ENCODE results near the gene LIMS1. TPM values are rescaled to one million over a fixed set of nuclear protein-coding genes. Genes with fewer than 3 reads are reported as not detected.

LIMS1 gene
- total and polyA plus RNA-seq, 2 of the 13 experiments (the other 11 are each of a cell fraction or from before 2014, with no cell fraction given) = 38.3 to 49.6 TPM

DNA sequence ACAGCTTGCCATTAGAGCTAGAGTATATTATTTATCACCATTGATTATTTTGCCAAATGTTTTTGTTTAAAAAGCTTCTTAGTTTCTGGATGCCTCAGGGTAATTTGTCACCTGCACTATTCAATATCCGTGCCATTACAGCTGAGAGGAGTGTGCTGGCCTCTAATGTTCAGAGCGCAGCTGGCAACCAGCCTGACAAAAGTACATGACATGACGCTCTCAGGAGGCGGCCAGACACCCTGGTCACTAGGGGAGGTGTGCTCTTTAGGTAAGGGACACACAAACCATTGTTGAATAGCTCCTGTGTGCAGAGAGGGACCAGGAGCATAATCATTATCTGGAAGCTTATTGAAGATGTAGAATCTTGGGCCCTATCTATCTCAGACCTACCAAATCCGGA is 20.3 kb downstream of the LIMS1 start:
- no peaks in the 10 kb centered on the region for H3K36me3 ChIP-seq (replicated peaks in 1 of 2; ENCODE audit: control insufficient read depth in 1 of 2, insufficient read depth in 2 of 2, low read length in 2 of 2)
- peaks cover 18% of the 10 kb centered on the region for H3K4me1 ChIP-seq (ENCODE audit: insufficient read depth, low read length)
- 97% methylated on average over 5 of the region's 5 CpGs for WGBS (ENCODE audit: low lambda C conversion rate)
- BruUV-seq (replicated peaks) = no TSS peak
- ChIA-PET POLR2A (no interaction called here), CTCF (ENCODE audit: low intra/inter-chr PET ratio, low total read pairs) (no interaction called here)
- peaks cover 75% of the 10 kb centered on the region for H3K79me2 ChIP-seq (ENCODE audit: insufficient read depth, low read length)
- TF ChIP-seq ZNF333 (CRISPR knock-in tag; IDR thresholded peaks at IDR 0.05; ENCODE audit: borderline replicate concordance) (no peak), PITX1 (CRISPR knock-in tag; IDR thresholded peaks at IDR 0.05) (no peak), ZNF776 (CRISPR knock-in tag; IDR thresholded peaks at IDR 0.05) (no peak), ZNF337 (CRISPR knock-in tag; IDR thresholded peaks at IDR 0.05; ENCODE audit: borderline replicate concordance, low read depth) (no peak), TSC22D2 (CRISPR knock-in tag; IDR thresholded peaks at IDR 0.05; ENCODE audit: borderline replicate concordance) (no peak)
- in situ Hi-C loops (cut with HindIII; ENCODE audit: extremely low pct_ligation_motif_present, low pct_unique_long_range_greater_than_20kb) (no loop called here), intact Hi-C loops (cut with micrococcal nuclease; ENCODE audit: unreplicated experiment) (no loop called here)
- peak; percentile 28; the same call in 2 of the 3 replicates for ATAC-seq
- H3K4me2 ChIP-seq (ENCODE audit: low read depth, low read length) = no peak overlapping the region
- no peak overlapping the region for H3K4me3 ChIP-seq (replicated peaks in 1 of 3; ENCODE audit: insufficient read depth in 1 of 3, low read depth in 2 of 3, low read length in 3 of 3)
- no peak overlapping the region for H3K9ac ChIP-seq (ENCODE audit: insufficient read depth, low read depth, low read length)
- peaks cover 8% of the 10 kb centered on the region for H4K20me1 ChIP-seq (ENCODE audit: insufficient read depth, low read length)
- no peak overlapping the region for H3K27ac ChIP-seq (ENCODE audit: extremely low read length, insufficient read depth, low read length)
- no peak for DNase-seq (ENCODE audit: low spot score)
- no peak overlapping the region for H2AFZ ChIP-seq (ENCODE audit: low read length)
- no peaks in the 10 kb centered on the region for H3K27me3 ChIP-seq (ENCODE audit: control insufficient read depth in 1 of 2, insufficient read depth in 2 of 2, low read length in 2 of 2)
- FAIRE-seq = no peak
- no peaks in the 10 kb centered on the region for H3K9me3 ChIP-seq (ENCODE audit: low read length)

GRCh38 chr2:108555572-108555971 is 21.3 kb downstream of the LIMS1 start:
- TF ChIP-seq, protein P1, sequence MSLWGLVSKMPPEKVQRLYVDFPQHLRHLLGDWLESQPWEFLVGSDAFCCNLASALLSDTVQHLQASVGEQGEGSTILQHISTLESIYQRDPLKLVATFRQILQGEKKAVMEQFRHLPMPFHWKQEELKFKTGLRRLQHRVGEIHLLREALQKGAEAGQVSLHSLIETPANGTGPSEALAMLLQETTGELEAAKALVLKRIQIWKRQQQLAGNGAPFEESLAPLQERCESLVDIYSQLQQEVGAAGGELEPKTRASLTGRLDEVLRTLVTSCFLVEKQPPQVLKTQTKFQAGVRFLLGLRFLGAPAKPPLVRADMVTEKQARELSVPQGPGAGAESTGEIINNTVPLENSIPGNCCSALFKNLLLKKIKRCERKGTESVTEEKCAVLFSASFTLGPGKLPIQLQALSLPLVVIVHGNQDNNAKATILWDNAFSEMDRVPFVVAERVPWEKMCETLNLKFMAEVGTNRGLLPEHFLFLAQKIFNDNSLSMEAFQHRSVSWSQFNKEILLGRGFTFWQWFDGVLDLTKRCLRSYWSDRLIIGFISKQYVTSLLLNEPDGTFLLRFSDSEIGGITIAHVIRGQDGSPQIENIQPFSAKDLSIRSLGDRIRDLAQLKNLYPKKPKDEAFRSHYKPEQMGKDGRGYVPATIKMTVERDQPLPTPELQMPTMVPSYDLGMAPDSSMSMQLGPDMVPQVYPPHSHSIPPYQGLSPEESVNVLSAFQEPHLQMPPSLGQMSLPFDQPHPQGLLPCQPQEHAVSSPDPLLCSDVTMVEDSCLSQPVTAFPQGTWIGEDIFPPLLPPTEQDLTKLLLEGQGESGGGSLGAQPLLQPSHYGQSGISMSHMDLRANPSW (CRISPR knock-in tag; IDR thresholded peaks at IDR 0.05; ENCODE audit: borderline replicate concordance) = no peak
- TF ChIP-seq KDM6A (CRISPR knock-in tag; IDR thresholded peaks at IDR 0.05; ENCODE audit: low read depth) (no peak), HNRNPLL (IDR thresholded peaks at IDR 0.05; ENCODE audit: low read depth, low read length, poor library complexity, severe bottlenecking) (no peak), POLR2AphosphoS2 (IDR thresholded peaks at IDR 0.05; ENCODE audit: low read depth, low read length) (no peak), ZKSCAN8 (CRISPR knock-in tag; IDR thresholded peaks at IDR 0.05; ENCODE audit: borderline replicate concordance) (no peak), ZNF761 (CRISPR knock-in tag; conservative IDR thresholded peaks at IDR 0.05) (no peak), ZMYM3 (CRISPR knock-in tag; IDR thresholded peaks at IDR 0.05) (no peak), SP5 (CRISPR knock-in tag; IDR thresholded peaks at IDR 0.05; ENCODE audit: borderline replicate concordance, low read depth) (no peak)
- no TSS peak for BruUV-seq (replicated peaks)
- ChIA-PET CTCF (ENCODE audit: low intra/inter-chr PET ratio, low total read pairs) (no interaction called here), POLR2A (interaction anchor here (1.0 kb wide), 1 partner anchor 20 kb away, joined by 3 read pairs; no protein-coding TSS in a partner anchor)
- H3K27ac ChIP-seq (ENCODE audit: extremely low read length, insufficient read depth, low read length) = no peak overlapping the region
- H3K27me3 ChIP-seq (ENCODE audit: control insufficient read depth in 1 of 2, insufficient read depth in 2 of 2, low read length in 2 of 2) = no peaks in the 10 kb centered on the region
- FAIRE-seq (no peak), ATAC-seq (peak; percentile 46), DNase-seq (ENCODE audit: low spot score) (no peak)
- H3K4me1 ChIP-seq (ENCODE audit: insufficient read depth, low read length) = peaks cover 27% of the 10 kb centered on the region
- no peak overlapping the region for H3K4me2 ChIP-seq (ENCODE audit: low read depth, low read length)
- WGBS (ENCODE audit: low lambda C conversion rate) = 95% methylated on average over 2 of the region's 2 CpGs
- peaks cover 8% of the 10 kb centered on the region for H4K20me1 ChIP-seq (ENCODE audit: insufficient read depth, low read length)
- no peak overlapping the region for H2AFZ ChIP-seq (ENCODE audit: low read length)
- H3K9me3 ChIP-seq (ENCODE audit: low read length) = no peaks in the 10 kb centered on the region
- peaks cover 80% of the 10 kb centered on the region for H3K79me2 ChIP-seq (ENCODE audit: insufficient read depth, low read length)
- intact Hi-C loops (cut with micrococcal nuclease; ENCODE audit: unreplicated experiment) = no loop called here
- no peak overlapping the region for H3K9ac ChIP-seq (ENCODE audit: insufficient read depth, low read depth, low read length)
- H3K36me3 ChIP-seq (replicated peaks in 1 of 2; ENCODE audit: control insufficient read depth in 1 of 2, insufficient read depth in 2 of 2, low read length in 2 of 2) = no peaks in the 10 kb centered on the region
- in situ Hi-C loops (cut with HindIII; ENCODE audit: extremely low pct_ligation_motif_present, low pct_unique_long_range_greater_than_20kb) = no loop called here
- no peak overlapping the region for H3K4me3 ChIP-seq (replicated peaks in 1 of 3; ENCODE audit: insufficient read depth in 1 of 3, low read depth in 2 of 3, low read length in 3 of 3)
